Kidney tubule cell (primary cell): ENCODE measurements around the gene SYNPO2.

Experiments
- DNase-seq: peaks from one replicate; pipeline ENCODE4 v3.0.0-alpha.2; 2018; ENCODE audit warnings: low spot score

The SYNPO2 gene

GRCh38 chr4:118930255-118930654 lies 41.6 kb downstream of the SYNPO2 start:
- DNase-seq: no peak

GRCh38 chr4:118931786-118932185 lies 43.1 kb downstream of the SYNPO2 start:
- no peak for DNase-seq

GRCh38 chr4:118935819-118936218 lies 47.2 kb downstream of the SYNPO2 start:
- no peak for DNase-seq

GRCh38 chr4:118936406-118936805 lies 47.8 kb downstream of the SYNPO2 start:
- DNase-seq: no peak

- no peak for DNase-seq
These were observed 50.6 kb downstream of the SYNPO2 start for GRCh38 chr4:118939169-118939783.

GRCh38 chr4:118941149-118941548 lies 52.5 kb downstream of the SYNPO2 start:
- peak; percentile 59 for DNase-seq

- DNase-seq: peak; percentile 25
These were observed 53.1 kb downstream of the SYNPO2 start for GRCh38 chr4:118941799-118942198.

- DNase-seq: peak; percentile 20
These were observed 53.8 kb downstream of the SYNPO2 start for GRCh38 chr4:118942465-118942864.

- no peak for DNase-seq
These were observed 58.4 kb downstream of the SYNPO2 start for GRCh38 chr4:118947095-118947494.

GRCh38 chr4:118948545-118949144 lies 60.0 kb downstream of the SYNPO2 start:
- DNase-seq: peak; percentile 60

GRCh38 chr4:118950224-118950623 lies 61.6 kb downstream of the SYNPO2 start:
- no peak for DNase-seq

- DNase-seq: no peak
These were observed 62.4 kb downstream of the SYNPO2 start for GRCh38 chr4:118950929-118951570.

- DNase-seq: peak; percentile 77
These were observed 64.6 kb downstream of the SYNPO2 start for GRCh38 chr4:118953276-118953675.

- DNase-seq: no peak
These were observed 65.6 kb downstream of the SYNPO2 start for GRCh38 chr4:118954246-118954645.

GRCh38 chr4:118955515-118955914 lies 66.9 kb downstream of the SYNPO2 start:
- no peak for DNase-seq

- DNase-seq: no peak
These were observed 69.2 kb downstream of the SYNPO2 start for GRCh38 chr4:118957722-118958445.

- DNase-seq: no peak
These were observed 73.9 kb downstream of the SYNPO2 start for GRCh38 chr4:118962540-118962939.

- DNase-seq: no peak
These were observed 76.3 kb downstream of the SYNPO2 start for GRCh38 chr4:118964891-118965411.

GRCh38 chr4:118967393-118967792 lies 78.7 kb downstream of the SYNPO2 start:
- peak; percentile 17 for DNase-seq

- peak; percentile 88 for DNase-seq
These were observed 79.4 kb downstream of the SYNPO2 start for GRCh38 chr4:118968005-118968404.

- DNase-seq: peak; percentile 5
These were observed 80.2 kb downstream of the SYNPO2 start for GRCh38 chr4:118968813-118969212.

GRCh38 chr4:118969359-118969758 lies 80.7 kb downstream of the SYNPO2 start:
- DNase-seq: peak; percentile 65

- peak; percentile 25 for DNase-seq
These were observed 83.5 kb downstream of the SYNPO2 start for GRCh38 chr4:118972167-118972566.
